SK-N-MC (cell line): ENCODE results near the gene KIF26B.
A peak's percentile ranks its signal among the peaks of the same experiment; 100 is the strongest.

Source experiments
- EZH2 ChIP-seq: fragments of 200-600 bp; sonication (generic); IDR thresholded peaks from one replicate; pipeline ENCODE4 v1.6.1; 2017; ENCODE audit warnings: antibody characterized with exemption
- FOXP2 ChIP-seq: optimal IDR thresholded peaks from 2 replicates; pipeline ENCODE3; 2011; ENCODE audit warnings: mild to moderate bottlenecking, moderate library complexity; ENCODE audit not compliant: insufficient read depth; ENCODE audit errors: extremely low read length, control extremely low read depth
- POLR2AphosphoS5 ChIP-seq: IDR thresholded peaks from 2 replicates; pipeline ENCODE4 v1.6.1; 2012; ENCODE audit warnings: mild to moderate bottlenecking, low read depth, low read length, borderline replicate concordance

GRCh38 chr1:245337829-245338484, 183.2 kb downstream of the KIF26B start:
- TF ChIP-seq EZH2 (no peak), POLR2AphosphoS5 (no peak), FOXP2 (peak; percentile 25)
